HUDEP-2 (cell line): Measurements from ENCODE around the gene CCL5.

Experiments
- DNase-seq, 76 experiments: peaks; one replicate each; lab custom pipeline; 2025; ENCODE audit not compliant: unreplicated experiment in 76 of 76; lab: John Stamatoyannopoulos, UW

The CCL5 gene

DNA sequence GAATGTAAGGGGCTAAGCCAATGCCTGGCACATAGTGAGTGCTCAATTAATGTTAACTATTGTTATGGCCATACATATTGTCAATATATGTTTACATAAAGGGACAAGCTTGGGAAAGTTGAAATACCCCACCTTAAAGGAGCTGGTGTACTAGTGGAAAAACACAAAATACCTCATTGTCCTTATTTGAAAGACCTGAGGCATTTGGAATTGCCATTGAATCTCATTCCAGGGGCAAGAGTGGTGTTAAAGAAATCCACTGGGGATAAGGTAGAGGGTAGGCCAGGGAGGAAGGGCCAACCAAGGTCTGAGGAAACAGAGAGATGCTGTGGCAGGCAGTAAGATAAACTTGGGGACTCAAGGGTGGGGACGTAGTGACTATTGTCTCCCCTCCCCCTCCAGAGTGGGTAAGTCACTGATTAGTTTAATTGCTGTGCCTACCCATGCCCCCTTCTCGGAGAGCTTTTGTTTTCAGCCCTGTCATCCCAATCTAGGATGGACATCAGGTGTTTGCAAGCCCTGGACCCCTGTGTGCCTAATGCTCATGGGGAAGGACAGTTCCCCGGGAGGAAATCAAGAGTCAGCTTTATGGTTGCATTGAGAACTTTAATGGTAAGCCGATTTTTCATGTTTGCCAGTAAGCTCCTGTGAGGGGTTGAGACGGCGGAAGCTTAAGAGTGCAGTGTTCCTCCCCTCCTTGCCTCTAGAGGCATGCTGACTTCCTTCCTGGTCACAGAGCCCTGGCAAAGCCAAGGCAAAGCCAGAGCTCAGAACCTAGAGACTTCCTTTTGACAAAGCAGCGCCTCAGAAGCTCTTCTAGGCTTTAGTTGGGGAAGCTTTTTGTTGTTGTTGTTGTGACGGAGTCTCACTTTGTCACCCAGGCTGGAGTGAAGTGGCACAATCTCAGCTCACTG is 9.0 kb downstream of the CCL5 start:
- no peak for DNase-seq

DNA sequence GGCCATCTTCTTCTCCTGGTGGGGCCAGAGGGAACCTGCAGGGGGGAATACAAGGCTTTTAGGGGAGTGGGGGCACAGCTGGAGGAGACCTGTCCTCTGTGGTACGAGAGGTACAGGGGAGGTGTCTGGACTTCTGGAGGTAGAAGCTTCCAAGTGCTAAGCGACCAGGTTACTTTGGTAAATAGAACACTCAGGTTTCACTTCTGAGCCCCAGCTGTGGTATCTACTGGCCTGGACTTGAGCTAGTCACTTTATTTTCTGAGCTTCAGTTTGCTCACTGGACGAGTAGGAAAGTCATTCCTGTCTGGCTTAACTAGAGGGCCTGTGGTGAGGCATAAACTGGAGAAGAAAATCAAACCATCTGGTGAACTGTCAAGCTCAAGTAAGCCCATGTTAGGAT is 11.4 kb downstream of the CCL5 start, which contains the start of gene HEATR9:
HEATR9 (minus strand) TSS at position 155 of the 400 bp plus-strand sequence; CDS start at position 6, 149 bp downstream.
- DNase-seq: no peak

DNA sequence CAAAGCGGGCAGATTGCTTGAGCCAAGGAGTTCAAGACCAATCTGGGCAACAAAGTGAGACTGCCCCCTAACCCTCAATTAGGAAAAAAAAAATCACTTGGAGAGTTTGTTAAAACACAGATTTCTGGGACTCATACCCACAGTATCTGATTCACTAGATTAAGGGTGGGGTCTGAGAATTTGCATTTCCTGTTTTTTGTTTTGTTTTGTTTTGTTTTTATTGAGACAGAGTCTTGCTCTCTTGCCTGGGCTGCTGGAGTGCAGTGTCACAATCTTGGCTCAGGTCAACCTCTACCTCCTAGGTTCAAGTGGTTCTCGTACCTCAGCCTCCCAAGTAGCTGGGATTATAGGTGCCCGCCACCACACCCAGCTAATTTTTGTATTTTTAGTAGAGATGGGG is 12.6 kb downstream of the CCL5 start:
- DNase-seq: no peak

DNA sequence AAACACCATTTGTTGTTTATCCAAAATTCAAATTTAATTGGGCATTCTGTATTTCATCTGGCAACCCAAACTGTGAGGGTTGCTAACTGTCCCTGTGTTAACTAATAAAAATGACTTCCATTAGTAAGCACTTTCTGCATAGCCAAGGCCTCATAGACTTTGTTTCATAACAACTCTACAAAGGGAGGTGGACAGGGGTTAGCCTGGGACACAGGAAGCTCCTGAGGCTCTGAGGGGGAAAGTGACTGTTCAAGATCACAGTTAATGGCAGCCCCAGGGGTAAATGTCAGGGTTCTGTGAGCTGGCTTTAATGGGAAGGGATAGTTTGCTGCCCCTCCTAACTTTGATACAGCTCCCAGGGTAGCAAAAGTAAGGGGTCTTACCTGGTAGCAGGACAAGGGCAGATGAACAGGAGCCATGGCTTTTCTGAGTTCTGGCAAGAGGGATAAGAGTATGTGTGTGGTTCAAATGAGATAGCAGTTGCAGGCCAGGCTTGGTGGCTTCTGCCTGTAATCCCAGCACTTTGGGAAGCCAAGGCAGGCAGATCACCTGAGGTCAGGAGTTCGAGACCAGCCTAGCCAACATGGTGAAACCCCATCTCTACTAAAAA is 13.7 kb downstream of the CCL5 start:
- DNase-seq: no peak

DNA sequence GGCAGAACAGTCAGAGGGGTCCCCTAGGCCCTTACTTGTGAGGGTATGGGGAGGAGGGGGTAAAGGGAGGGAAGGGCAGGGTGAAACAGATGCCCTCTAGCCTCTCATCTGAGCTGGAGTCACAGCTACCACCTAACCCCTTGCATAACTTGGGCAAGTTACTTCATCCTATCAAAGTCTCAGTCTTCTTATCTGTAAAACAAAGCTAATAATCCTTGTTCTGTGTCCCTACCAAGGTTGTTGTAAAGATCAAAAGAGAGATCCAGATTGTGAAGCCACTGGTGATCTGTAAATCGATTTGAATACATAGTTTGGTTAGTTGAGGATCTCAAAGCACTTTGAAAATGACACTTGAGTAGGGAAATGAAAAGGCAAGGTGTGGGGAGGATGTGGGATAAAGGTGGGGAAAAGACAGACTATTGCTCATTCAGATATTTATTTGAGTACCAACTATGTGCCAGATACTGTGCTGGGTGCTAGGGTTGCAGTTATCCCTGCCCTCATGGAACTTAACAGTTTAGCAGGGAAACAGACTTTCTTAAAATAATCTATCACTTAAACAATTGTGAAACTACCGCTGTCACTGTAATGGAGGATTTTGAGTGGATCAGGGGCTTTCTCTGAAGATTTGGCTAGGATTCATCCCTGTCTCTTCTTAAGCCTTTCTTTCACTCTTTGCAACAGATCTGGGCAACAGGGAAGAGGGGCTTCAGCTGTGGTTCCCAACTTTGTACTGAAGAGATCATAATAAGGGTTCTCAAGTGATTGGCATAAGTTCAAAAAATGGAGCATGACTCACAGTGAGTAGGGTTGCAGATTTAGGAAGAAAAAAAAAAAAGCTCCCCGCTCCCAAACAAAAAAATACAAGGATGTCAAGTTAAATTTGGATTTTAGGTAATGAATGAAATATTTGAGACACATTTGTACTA is 14.5 kb downstream of the CCL5 start:
- DNase-seq: peak in 1 of 76 experiments; percentile 2

DNA sequence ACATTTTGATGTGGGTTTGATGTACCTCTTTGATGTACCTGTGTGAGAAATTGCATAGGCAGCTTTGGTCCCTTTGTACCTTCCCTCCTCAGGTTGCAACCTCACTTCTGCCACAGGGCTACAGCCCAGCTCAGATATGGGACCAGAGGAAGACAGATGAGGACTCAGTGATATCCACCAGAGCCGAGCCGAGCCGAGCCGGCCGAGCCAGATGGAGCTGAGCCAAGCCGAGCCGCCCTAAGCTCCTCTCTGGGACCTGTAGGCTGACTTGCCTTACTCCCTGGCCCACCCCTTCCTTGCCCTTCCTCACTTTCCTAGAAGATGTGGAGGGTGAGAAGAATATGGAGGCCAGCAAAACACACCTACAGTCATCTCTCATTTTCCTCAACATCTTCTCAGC is 15.3 kb downstream of the CCL5 start:
- DNase-seq: no peak

DNA sequence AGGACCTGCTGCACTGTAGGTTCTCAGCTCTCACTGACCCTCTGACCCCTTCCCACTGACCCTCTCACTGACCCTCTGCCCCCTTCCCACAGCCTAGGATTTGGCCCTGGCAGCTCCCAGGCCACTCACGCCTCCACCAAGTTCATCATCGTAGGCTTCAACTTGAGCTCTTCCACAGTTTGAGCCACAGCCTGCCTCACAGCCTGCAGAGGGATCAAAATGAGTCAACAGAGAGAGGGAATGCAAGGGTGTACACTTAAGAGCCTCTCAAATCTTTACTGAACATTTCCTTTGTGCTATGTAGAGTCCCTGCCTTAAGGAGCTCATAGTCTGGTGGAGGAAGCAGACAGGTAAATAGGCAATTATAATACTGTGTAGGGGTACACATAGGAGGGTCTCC is 23.6 kb downstream of the CCL5 start:
- DNase-seq: no peak

DNA sequence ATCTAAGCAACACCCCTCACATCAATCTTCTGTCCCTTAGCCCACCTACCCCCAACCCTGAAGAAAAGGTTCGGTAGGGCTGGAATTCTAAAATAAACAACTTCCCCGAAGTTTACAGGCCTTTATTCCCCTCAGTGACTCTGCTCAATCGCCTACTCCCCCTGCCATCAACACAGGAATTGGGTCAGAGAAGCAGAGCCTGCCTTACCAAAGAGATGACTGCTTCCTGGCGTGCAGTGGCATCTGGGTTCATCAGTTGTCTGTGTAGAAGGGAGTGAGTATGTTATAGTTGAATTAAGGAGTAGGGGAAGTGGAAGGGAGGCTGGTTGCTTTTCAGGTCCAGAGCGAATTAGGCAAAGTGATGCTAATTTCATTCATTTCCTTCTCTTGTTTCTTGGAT is 24.2 kb downstream of the CCL5 start:
- DNase-seq: no peak

DNA sequence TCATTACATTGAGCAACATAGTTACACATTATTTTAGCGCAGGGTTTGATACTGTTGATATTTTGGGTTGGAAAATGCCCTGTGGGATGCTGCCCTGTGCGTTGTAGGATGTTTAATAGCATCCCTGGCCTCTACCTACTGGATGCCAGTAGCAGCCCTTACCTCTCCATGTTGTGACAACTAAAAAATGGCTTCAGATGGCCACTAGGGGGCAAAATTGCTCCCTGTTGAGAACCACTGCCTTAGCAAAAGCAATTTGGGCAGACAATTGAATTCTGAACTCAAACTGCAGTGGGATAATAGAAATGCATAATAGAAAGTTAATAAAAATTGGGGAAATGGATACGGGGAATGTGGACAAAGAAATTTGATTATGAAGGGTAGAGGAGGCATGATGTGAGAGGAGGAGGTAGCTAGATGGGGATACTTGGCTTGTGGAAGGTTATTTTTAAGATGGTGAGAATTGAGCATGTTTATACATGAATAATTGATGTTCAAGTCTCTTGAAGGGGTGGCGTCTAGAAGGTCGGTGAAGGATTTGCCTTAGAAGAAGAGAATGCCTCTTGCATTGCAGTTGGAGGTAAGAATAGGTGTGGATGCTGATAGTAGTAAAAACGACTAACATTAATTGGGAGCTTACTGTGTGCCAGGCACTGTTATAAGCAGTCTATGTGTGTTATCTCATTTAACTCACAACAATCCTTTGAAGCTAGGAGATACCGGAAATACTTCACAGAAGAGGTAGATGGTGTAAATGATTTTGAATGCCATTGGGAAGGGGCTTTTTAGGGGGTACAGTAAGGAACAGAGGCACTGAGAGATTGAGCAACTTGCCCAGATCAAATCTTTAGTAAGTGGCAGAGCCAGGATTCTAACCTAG is 30.5 kb downstream of the CCL5 start:
- DNase-seq: peak in 57 of 76 experiments; percentile 2 to 66 (median 27)

DNA sequence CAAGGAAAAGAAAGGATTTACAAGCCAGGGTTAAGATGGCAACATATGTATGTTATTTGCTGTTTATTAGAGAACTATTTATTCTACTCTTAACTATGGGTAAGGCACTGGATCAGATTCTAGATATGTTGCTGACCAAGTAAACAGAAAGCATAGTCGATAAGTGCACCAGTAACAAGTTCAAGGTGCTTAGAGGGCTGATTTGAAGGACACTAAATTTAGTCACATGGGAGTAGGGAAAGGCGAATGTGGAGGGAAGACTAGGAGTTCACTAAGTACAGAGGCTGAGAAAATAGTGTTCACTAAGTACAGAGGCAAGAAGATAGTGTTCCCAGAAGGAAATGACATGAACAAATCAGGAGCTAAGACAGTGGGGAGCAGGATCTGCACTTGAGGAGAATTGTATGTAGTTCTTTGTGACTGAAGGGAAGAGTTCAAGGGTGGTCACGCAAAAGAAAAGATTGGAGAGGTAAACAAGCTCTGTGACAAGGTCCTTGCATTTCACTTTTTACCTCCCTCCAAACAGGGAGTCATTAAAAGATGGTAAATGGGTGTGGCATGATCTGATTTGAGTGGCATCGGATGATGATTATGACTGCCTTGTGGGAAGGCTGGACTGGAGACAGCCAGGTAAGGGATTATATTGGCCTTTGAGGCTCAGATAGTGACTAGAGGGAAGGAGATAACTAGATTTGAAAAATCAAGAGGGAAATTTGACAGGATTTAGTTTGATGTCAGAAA is 32.4 kb downstream of the CCL5 start:
- no peak for DNase-seq

DNA sequence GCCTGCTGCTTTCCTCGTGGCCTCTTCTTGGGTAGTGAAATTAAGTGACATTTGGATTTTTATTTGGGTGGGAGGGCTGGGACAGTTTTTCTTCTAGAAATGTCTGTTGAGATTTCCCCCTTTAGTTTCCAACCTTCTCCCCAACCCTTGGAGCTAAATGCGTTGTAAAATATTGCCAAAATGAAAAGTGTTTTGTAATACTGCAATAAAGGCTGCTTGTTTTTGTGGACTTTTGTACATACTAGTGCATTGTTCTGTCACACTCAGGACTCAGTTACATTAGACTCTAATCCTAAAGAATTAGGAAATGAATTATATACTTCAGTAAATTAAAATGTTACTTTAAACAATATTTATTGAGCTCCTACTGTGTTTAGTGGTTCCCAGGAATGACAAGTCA is 33.2 kb downstream of the CCL5 start:
- no peak for DNase-seq

DNA sequence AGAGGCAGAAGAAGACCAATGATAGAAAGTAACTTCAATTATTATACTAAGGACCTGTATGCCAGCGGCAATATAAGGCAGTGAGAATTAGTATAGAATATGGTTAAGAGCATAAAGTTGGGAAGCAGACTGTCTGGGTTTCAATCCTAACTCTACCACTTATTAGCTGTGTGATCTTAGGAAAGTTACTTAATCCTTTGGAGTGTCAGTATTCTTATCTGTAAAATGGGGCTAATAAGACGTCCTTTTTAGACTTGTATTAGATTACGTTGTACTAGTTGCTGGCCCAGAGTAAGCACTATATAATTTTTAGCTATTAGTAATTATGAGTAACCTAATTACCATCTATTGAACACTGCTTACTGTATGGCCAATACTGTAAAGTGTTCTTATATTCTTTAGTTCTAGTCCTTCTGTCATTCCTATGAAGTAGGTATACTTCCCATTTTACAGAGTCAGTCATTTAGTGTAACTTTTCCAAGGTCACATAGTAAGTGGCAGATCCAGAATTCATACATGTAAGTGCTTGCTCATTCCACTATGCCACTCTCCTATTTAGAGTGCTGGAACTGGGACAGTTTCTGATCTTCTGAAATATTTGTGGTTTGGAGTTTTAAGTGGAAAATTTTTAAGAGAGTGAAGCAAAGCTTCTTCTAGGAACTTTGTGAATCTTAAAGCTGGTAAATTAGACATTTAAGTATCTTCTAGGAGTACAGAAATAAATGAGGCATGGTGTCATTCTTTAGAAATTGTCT is 33.9 kb downstream of the CCL5 start:
- DNase-seq: no peak

DNA sequence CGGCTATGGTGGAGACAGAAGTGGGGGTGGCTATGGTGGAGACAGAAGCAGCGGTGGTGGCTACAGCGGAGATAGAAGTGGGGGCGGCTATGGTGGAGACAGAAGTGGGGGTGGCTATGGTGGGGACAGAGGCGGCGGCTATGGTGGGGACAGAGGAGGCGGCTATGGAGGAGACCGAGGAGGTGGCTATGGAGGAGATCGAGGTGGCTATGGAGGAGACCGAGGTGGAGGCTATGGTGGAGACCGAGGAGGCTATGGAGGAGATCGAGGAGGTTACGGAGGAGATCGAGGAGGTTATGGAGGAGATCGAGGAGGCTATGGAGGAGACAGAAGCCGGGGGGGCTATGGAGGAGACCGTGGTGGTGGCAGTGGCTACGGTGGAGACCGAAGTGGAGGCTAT is 35.6 kb downstream of the CCL5 start:
- no peak for DNase-seq

DNA sequence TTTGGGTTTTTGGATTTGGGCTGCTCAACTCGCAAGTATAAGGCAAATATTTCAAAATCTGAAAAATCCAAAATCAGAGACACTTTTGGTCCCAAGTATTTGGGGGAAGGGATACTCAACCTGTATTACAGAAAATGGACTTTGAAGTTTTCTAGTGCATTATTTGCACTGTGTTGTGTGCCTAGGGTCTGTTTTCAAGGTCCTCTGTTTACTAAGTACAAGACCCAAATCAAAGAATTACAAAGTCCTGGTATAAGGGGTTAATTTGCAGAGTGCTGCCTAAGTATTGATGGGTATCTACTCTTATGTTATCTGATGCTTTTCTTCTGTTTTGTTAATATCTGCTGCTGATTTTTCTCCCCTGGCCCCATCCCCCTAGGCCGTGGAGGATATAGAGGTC is 36.5 kb downstream of the CCL5 start:
- no peak for DNase-seq

DNA sequence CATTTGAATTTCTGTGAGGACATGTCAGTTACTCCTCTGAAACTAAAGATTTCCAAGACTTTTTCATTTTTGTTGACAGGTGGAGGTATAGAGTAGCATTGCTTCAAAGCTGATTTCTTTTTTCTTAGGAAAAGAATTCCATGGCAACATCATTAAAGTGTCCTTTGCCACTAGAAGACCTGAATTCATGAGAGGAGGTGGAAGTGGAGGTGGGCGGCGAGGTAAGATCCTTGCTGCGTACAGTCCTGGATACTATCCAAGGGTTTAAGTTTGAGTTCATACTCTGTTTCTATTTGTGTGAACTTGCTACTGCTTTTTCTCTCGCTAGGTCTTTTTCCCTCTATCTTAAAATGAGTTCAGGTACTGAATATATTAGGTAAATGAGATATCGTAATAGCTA is 37.9 kb downstream of the CCL5 start:
- DNase-seq: no peak

DNA sequence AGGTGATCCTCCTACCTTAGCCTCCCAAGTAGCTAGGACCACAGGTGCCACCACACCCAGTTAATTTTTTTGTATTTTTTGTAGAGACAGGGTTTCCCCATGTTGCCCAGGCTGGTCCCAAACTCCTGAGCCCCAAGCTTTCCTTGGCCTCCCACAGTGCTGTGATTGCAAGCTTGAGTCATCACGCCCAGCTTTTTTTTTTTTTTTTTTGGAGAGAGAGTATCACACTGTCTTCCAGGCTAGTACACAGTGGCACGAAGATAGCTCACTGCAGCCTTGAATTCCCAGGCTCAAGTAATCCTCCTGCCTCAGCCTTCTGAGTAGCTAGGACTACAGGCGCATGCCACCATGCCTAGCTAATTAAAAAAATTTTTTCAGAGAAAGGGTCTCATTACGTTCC is 38.7 kb downstream of the CCL5 start:
- DNase-seq: no peak

DNA sequence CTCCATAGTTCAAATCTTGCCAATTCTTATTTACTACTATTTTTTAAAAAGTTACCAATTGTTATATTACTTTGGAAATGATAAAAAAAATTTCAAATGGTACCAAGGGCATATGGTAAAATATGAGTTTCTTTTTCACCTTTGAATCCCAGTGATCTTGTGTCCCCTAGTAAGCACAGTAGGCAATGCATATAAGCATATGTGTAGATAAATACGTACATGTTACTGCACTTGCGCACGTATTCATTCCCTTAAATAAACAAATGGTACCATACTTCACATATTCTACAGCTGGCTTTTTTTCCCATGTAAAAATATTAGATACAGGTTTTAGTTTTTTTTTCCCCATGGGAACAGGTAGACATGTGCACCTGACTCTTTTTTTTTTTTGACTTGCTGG is 39.1 kb downstream of the CCL5 start:
- no peak for DNase-seq

DNA sequence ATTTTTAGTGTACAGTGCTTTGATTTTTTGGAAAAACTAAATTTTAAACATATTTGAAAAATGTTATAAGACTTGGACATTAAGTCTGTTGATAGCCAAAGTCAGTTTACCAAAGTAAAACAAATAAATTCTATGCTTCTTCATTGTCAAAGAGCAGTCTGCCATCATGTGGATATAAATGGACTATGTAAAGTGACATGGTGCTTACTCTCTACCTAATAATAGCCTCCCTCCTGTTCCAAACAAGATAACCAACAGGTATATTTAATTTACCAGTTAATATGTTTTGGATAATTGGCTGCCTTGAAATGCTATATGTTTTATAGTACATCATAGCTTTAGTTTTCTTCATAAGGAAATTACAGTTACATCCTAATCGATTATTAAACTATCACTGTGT is 55.0 kb downstream of the CCL5 start:
- no peak for DNase-seq
